PFSK-1 (cell line): ENCODE results near the gene PCID2.

Source experiments
- FOXP2 ChIP-seq: optimal IDR thresholded peaks from 2 replicates; pipeline ENCODE3; 2011; ENCODE audit warnings: borderline replicate concordance, control low read depth, inconsistent platforms; ENCODE audit not compliant: insufficient read depth; ENCODE audit errors: extremely low read length, extremely low read depth
- POLR2AphosphoS5 ChIP-seq: IDR thresholded peaks from 2 replicates; pipeline ENCODE4 v1.6.1; 2012; ENCODE audit warnings: low read depth, mild to moderate bottlenecking, control low read depth, low read length, moderate library complexity
- SIN3A ChIP-seq: IDR thresholded peaks from 2 replicates; pipeline ENCODE4 v1.6.1; 2012; ENCODE audit warnings: mild to moderate bottlenecking, low read length, moderate library complexity, borderline replicate concordance; ENCODE audit not compliant: insufficient read depth
- TAF1 ChIP-seq: IDR thresholded peaks from 2 replicates; pipeline ENCODE4 v1.6.1; 2012; ENCODE audit warnings: low read length, control low read depth, borderline replicate concordance; ENCODE audit not compliant: insufficient read depth
- TF ChIP-seq, protein P1 (sequence below), 2 experiments: IDR thresholded peaks; 2 replicates each; pipeline versions ENCODE4 v1.6.1 to v1.8.0; 2011 to 2012; ENCODE audit warnings: low read depth in 2 of 2, low read length in 2 of 2, control low read depth in 1 of 2, inconsistent platforms in 1 of 2, mild to moderate bottlenecking in 1 of 2, moderate library complexity in 1 of 2; ENCODE audit not compliant: insufficient read depth in 1 of 2

PCID2 gene

DNA sequence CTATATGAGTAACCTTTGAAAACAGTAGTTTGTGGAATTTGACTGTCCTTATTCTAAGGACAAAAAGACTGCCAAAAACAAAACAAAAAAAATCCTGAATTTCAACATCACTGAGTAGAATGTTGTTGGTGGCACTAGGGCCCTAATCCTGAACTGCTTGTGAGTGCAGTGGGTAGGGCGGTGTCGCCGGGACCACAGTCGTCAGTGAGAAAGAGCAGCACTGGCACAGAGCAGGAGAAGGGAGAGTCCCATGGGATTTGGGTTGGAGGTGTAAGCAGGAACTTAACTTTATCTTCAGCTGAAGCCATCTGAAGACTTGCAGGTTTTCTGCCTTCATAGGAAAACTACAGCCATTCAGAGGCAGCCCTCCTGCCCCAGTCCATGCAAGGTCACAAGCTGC lies 5.6 kb downstream of the PCID2 start:
- TF ChIP-seq FOXP2, result no peak
- TF ChIP-seq POLR2AphosphoS5, result no peak
- TF ChIP-seq, protein P1, sequence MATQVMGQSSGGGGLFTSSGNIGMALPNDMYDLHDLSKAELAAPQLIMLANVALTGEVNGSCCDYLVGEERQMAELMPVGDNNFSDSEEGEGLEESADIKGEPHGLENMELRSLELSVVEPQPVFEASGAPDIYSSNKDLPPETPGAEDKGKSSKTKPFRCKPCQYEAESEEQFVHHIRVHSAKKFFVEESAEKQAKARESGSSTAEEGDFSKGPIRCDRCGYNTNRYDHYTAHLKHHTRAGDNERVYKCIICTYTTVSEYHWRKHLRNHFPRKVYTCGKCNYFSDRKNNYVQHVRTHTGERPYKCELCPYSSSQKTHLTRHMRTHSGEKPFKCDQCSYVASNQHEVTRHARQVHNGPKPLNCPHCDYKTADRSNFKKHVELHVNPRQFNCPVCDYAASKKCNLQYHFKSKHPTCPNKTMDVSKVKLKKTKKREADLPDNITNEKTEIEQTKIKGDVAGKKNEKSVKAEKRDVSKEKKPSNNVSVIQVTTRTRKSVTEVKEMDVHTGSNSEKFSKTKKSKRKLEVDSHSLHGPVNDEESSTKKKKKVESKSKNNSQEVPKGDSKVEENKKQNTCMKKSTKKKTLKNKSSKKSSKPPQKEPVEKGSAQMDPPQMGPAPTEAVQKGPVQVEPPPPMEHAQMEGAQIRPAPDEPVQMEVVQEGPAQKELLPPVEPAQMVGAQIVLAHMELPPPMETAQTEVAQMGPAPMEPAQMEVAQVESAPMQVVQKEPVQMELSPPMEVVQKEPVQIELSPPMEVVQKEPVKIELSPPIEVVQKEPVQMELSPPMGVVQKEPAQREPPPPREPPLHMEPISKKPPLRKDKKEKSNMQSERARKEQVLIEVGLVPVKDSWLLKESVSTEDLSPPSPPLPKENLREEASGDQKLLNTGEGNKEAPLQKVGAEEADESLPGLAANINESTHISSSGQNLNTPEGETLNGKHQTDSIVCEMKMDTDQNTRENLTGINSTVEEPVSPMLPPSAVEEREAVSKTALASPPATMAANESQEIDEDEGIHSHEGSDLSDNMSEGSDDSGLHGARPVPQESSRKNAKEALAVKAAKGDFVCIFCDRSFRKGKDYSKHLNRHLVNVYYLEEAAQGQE (IDR thresholded peaks at IDR 0.05; ENCODE audit: insufficient read depth in 1 of 2, low read depth in 2 of 2, low read length in 2 of 2), result no peak
- no peak for TF ChIP-seq TAF1
- no peak for TF ChIP-seq SIN3A

DNA sequence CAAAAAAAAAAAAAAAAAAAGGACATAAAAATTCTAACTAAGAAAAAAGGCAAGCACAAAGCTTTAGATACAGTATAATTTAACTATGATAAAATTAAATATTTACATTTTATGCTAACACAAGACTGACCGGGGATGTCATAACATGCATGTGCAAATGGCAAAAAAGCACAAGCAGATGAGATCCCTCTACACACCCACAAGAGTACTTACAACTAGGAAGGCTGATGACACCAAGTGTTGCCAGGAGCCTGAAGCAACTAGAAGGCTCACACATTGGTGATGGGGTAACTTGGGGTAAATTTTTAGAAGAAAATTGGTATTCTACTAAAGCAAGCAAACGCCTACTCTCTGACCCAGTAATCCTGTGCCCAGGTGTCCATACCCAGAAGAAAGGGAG lies 6.7 kb downstream of the PCID2 start:
- TF ChIP-seq, protein P1 (IDR thresholded peaks at IDR 0.05; ENCODE audit: insufficient read depth in 1 of 2, low read depth in 2 of 2, low read length in 2 of 2), result no peak
- TF ChIP-seq SIN3A (no peak), TAF1 (no peak), FOXP2 (no peak), POLR2AphosphoS5 (no peak)

DNA sequence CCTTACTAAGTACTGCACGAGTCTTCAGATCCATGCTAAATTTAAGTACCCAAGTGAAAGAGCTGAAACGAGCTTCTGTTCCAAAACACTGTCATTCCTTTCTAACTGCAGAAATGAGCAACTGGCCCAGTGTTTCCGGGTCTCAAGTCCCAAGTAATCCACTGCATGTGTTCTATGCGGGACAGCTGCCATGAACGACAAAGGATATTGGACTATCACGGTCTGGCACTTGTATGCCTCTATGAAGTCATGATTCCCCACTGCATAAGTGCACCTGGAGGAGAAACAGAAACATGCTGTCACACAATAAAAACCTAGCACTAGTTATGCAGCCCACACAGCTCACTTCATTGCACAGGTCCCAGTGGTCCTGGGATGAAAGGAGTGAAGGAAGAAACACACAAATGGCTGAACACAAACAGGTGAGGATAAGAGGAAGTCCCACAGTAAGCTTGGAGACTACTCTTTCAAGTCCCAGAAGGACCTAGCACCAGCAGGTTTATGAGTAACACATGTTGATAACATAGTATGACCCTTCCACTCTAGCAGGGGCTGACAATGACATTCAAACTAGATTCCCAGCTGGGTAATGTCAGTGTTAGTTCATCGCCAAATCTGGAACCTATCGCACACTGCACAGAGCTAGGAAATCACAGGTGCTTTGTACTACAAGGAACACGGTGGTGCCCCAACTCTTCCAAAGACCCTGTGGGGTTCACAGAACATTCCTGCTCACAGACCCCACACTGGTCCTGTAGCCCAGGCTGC lies 11.3 kb downstream of the PCID2 start:
- TF ChIP-seq SIN3A (no peak), FOXP2 (no peak), TAF1 (no peak), POLR2AphosphoS5 (no peak)
- TF ChIP-seq, protein P1 (IDR thresholded peaks at IDR 0.05; ENCODE audit: insufficient read depth in 1 of 2, low read depth in 2 of 2, low read length in 2 of 2), result no peak

DNA sequence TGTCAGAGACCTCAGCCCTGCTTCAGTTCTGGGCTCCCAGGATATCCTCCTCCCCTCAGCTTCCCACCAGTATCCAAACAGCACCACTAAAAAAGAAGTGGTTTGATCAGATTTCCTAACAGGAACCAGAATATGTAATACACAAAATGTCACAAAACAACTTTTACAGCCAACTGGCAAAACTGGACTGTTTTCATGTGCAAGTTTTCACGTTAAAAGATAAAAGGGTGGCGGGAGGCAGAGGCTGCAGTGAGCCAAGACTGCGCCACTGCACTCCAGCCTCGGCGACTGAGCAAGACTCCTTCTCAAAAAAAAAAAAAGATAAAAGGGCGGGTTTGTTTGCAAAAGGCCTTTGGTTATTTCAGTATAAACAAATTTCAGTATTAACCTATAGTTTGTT lies 13.1 kb downstream of the PCID2 start:
- TF ChIP-seq TAF1 (no peak), FOXP2 (no peak), POLR2AphosphoS5 (no peak), SIN3A (no peak)
- TF ChIP-seq, protein P1 (IDR thresholded peaks at IDR 0.05; ENCODE audit: insufficient read depth in 1 of 2, low read depth in 2 of 2, low read length in 2 of 2), result no peak

DNA sequence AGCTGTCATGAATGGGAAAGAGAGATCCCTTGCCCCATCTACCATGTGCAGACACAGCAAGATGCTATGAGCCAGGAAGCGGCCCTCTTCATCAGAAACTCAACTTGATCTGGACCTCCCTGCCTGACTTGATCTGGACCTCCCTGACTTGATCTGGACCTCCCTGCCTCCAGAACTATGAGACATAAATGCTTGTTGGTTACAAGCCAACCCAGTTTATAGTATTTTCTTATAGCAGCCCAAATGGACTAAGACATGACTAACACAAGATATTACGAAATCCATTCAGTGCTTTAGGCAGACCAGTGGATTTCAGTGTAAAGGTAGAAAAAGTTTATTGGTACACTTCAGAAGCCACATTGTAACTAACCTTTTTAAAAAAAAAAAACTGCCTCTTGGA lies 15.6 kb downstream of the PCID2 start:
- TF ChIP-seq TAF1 (no peak), POLR2AphosphoS5 (no peak), SIN3A (no peak), FOXP2 (no peak)
- TF ChIP-seq, protein P1 (IDR thresholded peaks at IDR 0.05; ENCODE audit: insufficient read depth in 1 of 2, low read depth in 2 of 2, low read length in 2 of 2), result no peak
